ENCODE measurements around the gene SMYD3. TPM values are rescaled to one million over a fixed set of nuclear protein-coding genes. Genes with fewer than 3 reads are reported as not detected.
A peak's percentile ranks its signal among the peaks of the same experiment; 100 is the strongest.
"Not testable (repeated sequence)": the region's sequence is repeated elsewhere in the genome, so short reads cannot be mapped to it uniquely, and the experiment has no call there.

The SMYD3 gene
- total RNA-seq, 2 donors from 2014 or later: 13.5 to 20.8 TPM

- intact Hi-C loops (cut with DNase I): no loop called here
- no peak for DNase-seq
These were observed 681.8 kb downstream of the SMYD3 start for GRCh38 chr1:245825128-245825901.

GRCh38 chr1:245823408-245824147 lies 683.5 kb downstream of the SMYD3 start:
- Histone ChIP-seq H3K27me3 (no peaks in the 10 kb centered on the region), H3K36me3 (replicated peaks in 1 of 2; ENCODE audit: insufficient read depth in 1 of 2, low read depth in 2 of 2) (no peaks in the 10 kb centered on the region), H3K4me1 (no peaks in the 10 kb centered on the region), H3K9me3 (no peaks in the 10 kb centered on the region), H3K4me3 (no peak overlapping the region), H3K27ac (no peak overlapping the region)
- 89 to 92% methylated on average over 13 of the region's 13 CpGs for WGBS, 2 donors
- ATAC-seq (no peak), DNase-seq (no peak)
- intact Hi-C loops (cut with DNase I): no loop called here
- TF ChIP-seq POLR2A (IDR thresholded peaks at IDR 0.05) (no peak), CTCF (IDR thresholded peaks at IDR 0.05) (no peak)

More at GRCh38 chr1:245825128-245825901, 681.8 kb downstream of the SMYD3 start:
- 88 to 91% methylated on average over 13 of the region's 13 CpGs for WGBS, 2 donors
- TF ChIP-seq POLR2A (IDR thresholded peaks at IDR 0.05) (no peak), CTCF (IDR thresholded peaks at IDR 0.05) (no peak)
- H3K36me3 ChIP-seq (replicated peaks in 1 of 2; ENCODE audit: insufficient read depth in 1 of 2, low read depth in 2 of 2): no peaks in the 10 kb centered on the region
- no peak overlapping the region for H3K27ac ChIP-seq
- no peak for ATAC-seq
- H3K4me1 ChIP-seq: no peaks in the 10 kb centered on the region
- H3K9me3 ChIP-seq: no peaks in the 10 kb centered on the region
- H3K27me3 ChIP-seq: no peaks in the 10 kb centered on the region
- no peak overlapping the region for H3K4me3 ChIP-seq

GRCh38 chr1:245822996-245823395 lies 684.1 kb downstream of the SMYD3 start:
- H3K27me3 ChIP-seq: no peaks in the 10 kb centered on the region
- WGBS, 2 donors: 88 to 89% methylated on average over 11 of the region's 11 CpGs
- DNase-seq: no peak
- no peak overlapping the region for H3K27ac ChIP-seq
- TF ChIP-seq CTCF (IDR thresholded peaks at IDR 0.05) (no peak), POLR2A (IDR thresholded peaks at IDR 0.05) (no peak)
- intact Hi-C loops (cut with DNase I): no loop called here
- H3K4me3 ChIP-seq: no peak overlapping the region
- H3K4me1 ChIP-seq: no peaks in the 10 kb centered on the region
- no peaks in the 10 kb centered on the region for H3K9me3 ChIP-seq
- peak; percentile 30 for ATAC-seq
- no peaks in the 10 kb centered on the region for H3K36me3 ChIP-seq (replicated peaks in 1 of 2; ENCODE audit: insufficient read depth in 1 of 2, low read depth in 2 of 2)

- H3K4me1 ChIP-seq; DNase-seq; H3K27ac ChIP-seq; H3K4me3 ChIP-seq; intact Hi-C loops (cut with DNase I); H3K36me3 ChIP-seq (replicated peaks in 1 of 2; ENCODE audit: insufficient read depth in 1 of 2, low read depth in 2 of 2); ATAC-seq; H3K9me3 ChIP-seq; H3K27me3 ChIP-seq: not testable (repeated sequence)
- 75 to 92% methylated on average over 5 to 6 of the region's 6 CpGs for WGBS, 2 donors
These were observed 688.7 kb downstream of the SMYD3 start for GRCh38 chr1:245818363-245818762.

- H3K4me1 ChIP-seq; H3K9me3 ChIP-seq; DNase-seq; H3K27me3 ChIP-seq; ATAC-seq; H3K27ac ChIP-seq; H3K36me3 ChIP-seq (replicated peaks in 1 of 2; ENCODE audit: insufficient read depth in 1 of 2, low read depth in 2 of 2); intact Hi-C loops (cut with DNase I); H3K4me3 ChIP-seq: not testable (repeated sequence)
- WGBS, 2 donors: 89 to 97% methylated on average over 17 to 23 of the region's 24 CpGs
These were observed 690.6 kb downstream of the SMYD3 start for GRCh38 chr1:245816496-245816895.
